ENCODE results near the gene MAP3K2.

Gene MAP3K2

GRCh38 chr2:127360242-127360641, 27.5 kb downstream of the MAP3K2 start:
- peaks cover under 1% of the 10 kb centered on the region for H3K4me1 ChIP-seq

DNA sequence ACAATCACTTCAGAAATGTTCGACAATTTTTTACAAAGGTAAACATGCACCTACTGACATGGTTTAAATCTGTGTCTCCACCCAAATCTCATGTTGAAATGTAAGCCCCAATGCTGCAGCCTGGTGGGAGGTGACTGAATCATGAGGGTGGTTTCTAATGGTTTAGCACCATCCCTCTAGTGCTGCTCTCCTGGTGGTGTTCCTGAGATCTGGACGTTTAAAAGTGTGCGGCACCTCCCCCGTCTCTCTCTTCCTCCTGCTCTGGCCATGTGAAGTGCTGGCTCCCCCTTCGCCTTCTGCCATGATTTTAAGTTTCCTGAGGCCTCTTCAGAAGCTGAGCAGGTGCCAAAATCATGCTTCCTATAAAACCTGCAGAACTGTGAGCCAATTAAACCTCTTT, 28.3 kb downstream of the MAP3K2 start:
- Histone ChIP-seq H3K9ac (no peak overlapping the region), H3K4me3 (ENCODE audit: low read depth, low read length) (no peak overlapping the region), H3K27ac (no peak overlapping the region), H3K27me3 (ENCODE audit: control insufficient read depth, insufficient read depth, low read length) (no peaks in the 10 kb centered on the region), H3K4me1 (peaks cover 2% of the 10 kb centered on the region), H3K4me2 (ENCODE audit: low read length) (no peak overlapping the region), H3K79me2 (peaks cover 39% of the 10 kb centered on the region), H3K9me3 (ENCODE audit: control insufficient read depth, low read length) (no peaks in the 10 kb centered on the region), H2AFZ (no peak overlapping the region), H3K36me3 (ENCODE audit: control insufficient read depth, insufficient read depth, low read length) (no peaks in the 10 kb centered on the region)
- TF ChIP-seq, protein P1, sequence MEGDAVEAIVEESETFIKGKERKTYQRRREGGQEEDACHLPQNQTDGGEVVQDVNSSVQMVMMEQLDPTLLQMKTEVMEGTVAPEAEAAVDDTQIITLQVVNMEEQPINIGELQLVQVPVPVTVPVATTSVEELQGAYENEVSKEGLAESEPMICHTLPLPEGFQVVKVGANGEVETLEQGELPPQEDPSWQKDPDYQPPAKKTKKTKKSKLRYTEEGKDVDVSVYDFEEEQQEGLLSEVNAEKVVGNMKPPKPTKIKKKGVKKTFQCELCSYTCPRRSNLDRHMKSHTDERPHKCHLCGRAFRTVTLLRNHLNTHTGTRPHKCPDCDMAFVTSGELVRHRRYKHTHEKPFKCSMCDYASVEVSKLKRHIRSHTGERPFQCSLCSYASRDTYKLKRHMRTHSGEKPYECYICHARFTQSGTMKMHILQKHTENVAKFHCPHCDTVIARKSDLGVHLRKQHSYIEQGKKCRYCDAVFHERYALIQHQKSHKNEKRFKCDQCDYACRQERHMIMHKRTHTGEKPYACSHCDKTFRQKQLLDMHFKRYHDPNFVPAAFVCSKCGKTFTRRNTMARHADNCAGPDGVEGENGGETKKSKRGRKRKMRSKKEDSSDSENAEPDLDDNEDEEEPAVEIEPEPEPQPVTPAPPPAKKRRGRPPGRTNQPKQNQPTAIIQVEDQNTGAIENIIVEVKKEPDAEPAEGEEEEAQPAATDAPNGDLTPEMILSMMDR (IDR thresholded peaks at IDR 0.05): no peak

More at GRCh38 chr2:127360242-127360641, 27.5 kb downstream of the MAP3K2 start:
- no peak overlapping the region for H3K9ac ChIP-seq
- no peak overlapping the region for H2AFZ ChIP-seq
- no peak overlapping the region for H3K4me2 ChIP-seq (ENCODE audit: low read length)
- H3K4me3 ChIP-seq (ENCODE audit: low read depth, low read length): no peak overlapping the region
- H3K9me3 ChIP-seq (ENCODE audit: control insufficient read depth, low read length): no peaks in the 10 kb centered on the region
- peaks cover 38% of the 10 kb centered on the region for H3K79me2 ChIP-seq
- H3K27ac ChIP-seq: no peak overlapping the region
- TF ChIP-seq, protein P1 (IDR thresholded peaks at IDR 0.05): no peak
- H3K36me3 ChIP-seq (ENCODE audit: control insufficient read depth, insufficient read depth, low read length): no peaks in the 10 kb centered on the region
- no peaks in the 10 kb centered on the region for H3K27me3 ChIP-seq (ENCODE audit: control insufficient read depth, insufficient read depth, low read length)

GRCh38 chr2:127358971-127359370, 28.8 kb downstream of the MAP3K2 start:
- peaks cover 38% of the 10 kb centered on the region for H3K79me2 ChIP-seq
- H3K36me3 ChIP-seq (ENCODE audit: control insufficient read depth, insufficient read depth, low read length): no peaks in the 10 kb centered on the region
- TF ChIP-seq, protein P1 (IDR thresholded peaks at IDR 0.05): no peak
- no peak overlapping the region for H3K4me2 ChIP-seq (ENCODE audit: low read length)
- H2AFZ ChIP-seq: no peak overlapping the region
- H3K27ac ChIP-seq: no peak overlapping the region
- peaks cover 6% of the 10 kb centered on the region for H3K4me1 ChIP-seq
- H3K4me3 ChIP-seq (ENCODE audit: low read depth, low read length): no peak overlapping the region
- H3K27me3 ChIP-seq (ENCODE audit: control insufficient read depth, insufficient read depth, low read length): no peaks in the 10 kb centered on the region
- H3K9me3 ChIP-seq (ENCODE audit: control insufficient read depth, low read length): no peaks in the 10 kb centered on the region
- H3K9ac ChIP-seq: no peak overlapping the region

GRCh38 chr2:127358044-127358443, 29.7 kb downstream of the MAP3K2 start:
- Histone ChIP-seq H3K4me1 (peaks cover 6% of the 10 kb centered on the region), H3K4me2 (ENCODE audit: low read length) (no peak overlapping the region), H3K9me3 (ENCODE audit: control insufficient read depth, low read length) (no peaks in the 10 kb centered on the region), H3K36me3 (ENCODE audit: control insufficient read depth, insufficient read depth, low read length) (no peaks in the 10 kb centered on the region), H3K27ac (no peak overlapping the region), H3K79me2 (peaks cover 38% of the 10 kb centered on the region), H3K27me3 (ENCODE audit: control insufficient read depth, insufficient read depth, low read length) (no peaks in the 10 kb centered on the region), H2AFZ (no peak overlapping the region), H3K4me3 (ENCODE audit: low read depth, low read length) (no peak overlapping the region), H3K9ac (no peak overlapping the region)
- TF ChIP-seq, protein P1 (IDR thresholded peaks at IDR 0.05): no peak

- H3K4me1 ChIP-seq: peaks cover 6% of the 10 kb centered on the region
- no peak overlapping the region for H2AFZ ChIP-seq
Observed at GRCh38 chr2:127357591-127357990, 30.2 kb downstream of the MAP3K2 start.

More at GRCh38 chr2:127357591-127357990, 30.2 kb downstream of the MAP3K2 start:
- peaks cover 33% of the 10 kb centered on the region for H3K79me2 ChIP-seq
- no peaks in the 10 kb centered on the region for H3K9me3 ChIP-seq (ENCODE audit: control insufficient read depth, low read length)
- H3K27ac ChIP-seq: no peak overlapping the region
- H3K36me3 ChIP-seq (ENCODE audit: control insufficient read depth, insufficient read depth, low read length): no peaks in the 10 kb centered on the region
- H3K4me3 ChIP-seq (ENCODE audit: low read depth, low read length): no peak overlapping the region
- no peaks in the 10 kb centered on the region for H3K27me3 ChIP-seq (ENCODE audit: control insufficient read depth, insufficient read depth, low read length)
- H3K9ac ChIP-seq: no peak overlapping the region
- TF ChIP-seq, protein P1 (IDR thresholded peaks at IDR 0.05): no peak
- no peak overlapping the region for H3K4me2 ChIP-seq (ENCODE audit: low read length)

Measured in parathyroid adenoma (tissue), 2 donors.